Activated CD8-positive, alpha-beta memory T cell treated with anti-CD3 and anti-CD28 coated beads for 1 hour (primary cell): ENCODE measurements around the gene SPOCK3.

ENCODE experiments used
- DNase-seq, 2 donors: peaks; one replicate each; pipeline ENCODE4 v3.0.0-alpha.2; 2020; ENCODE audit warnings: low read depth in 1 of 2; ENCODE audit errors: extremely low read depth in 1 of 2

SPOCK3 gene

DNA sequence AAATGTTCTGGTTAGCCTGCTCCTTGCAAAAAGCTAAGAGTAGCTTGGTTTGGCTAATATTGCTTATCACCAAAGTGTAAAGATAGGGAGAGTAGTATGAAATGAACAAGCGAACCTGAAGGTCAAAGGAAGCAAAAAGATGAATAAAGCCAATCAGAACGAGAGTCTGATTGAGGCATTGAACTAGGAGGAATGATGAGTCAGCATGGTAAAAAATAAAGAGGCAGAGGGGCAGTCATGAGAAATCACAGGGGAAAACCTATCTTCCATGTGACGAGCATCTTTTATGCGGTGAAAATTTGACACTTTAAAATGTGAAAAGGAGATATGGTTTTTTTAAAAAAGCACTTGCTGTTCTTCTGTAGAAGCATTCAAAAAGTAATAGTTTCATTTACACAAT lies 533.7 kb downstream of the SPOCK3 start:
- DNase-seq, result no peak

DNA sequence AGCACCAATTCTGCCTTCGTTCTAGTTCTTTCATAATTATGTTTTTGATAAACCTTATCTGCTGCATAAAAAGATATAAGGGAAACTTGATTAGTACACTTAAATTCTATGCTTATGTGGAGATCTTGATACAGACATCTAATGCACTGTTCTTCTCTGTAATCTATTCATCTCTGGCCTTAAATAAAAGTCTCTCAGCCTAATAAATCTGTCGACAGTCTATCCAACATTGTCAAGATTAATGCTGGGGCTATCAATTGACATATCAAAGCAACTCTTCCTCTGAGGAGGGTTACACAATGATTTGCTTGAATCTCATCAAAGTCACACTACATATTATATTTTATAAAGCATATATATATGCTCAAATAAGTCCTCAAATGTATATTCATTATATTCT lies 545.5 kb downstream of the SPOCK3 start:
- no peak for DNase-seq

DNA sequence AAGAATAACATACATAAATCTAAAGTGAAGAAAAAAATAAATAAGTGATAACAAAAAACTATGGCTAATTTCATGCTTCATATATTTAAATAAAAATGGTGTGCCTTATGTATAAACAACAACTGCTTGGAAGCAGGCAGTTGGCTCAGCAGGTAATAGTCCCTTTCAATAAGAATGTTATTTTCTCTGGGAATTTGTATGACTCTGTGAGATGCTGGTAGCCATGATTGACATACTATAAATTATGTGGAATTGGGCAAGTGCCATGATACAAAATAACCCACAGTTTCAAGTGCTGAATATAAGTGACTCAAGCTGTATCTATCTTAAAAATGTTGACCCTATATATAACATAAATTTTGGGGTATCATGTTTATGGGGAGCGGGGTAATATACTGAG lies 546.5 kb downstream of the SPOCK3 start:
- DNase-seq, result no peak
